Measurements from ENCODE around the gene BCL7B. TPM values are rescaled to one million over a fixed set of nuclear protein-coding genes. Genes with fewer than 3 reads are reported as not detected.
"Not testable (repeated sequence)": the region's sequence is repeated elsewhere in the genome, so short reads cannot be mapped to it uniquely, and the experiment has no call there.

The BCL7B gene
- total and polyA plus RNA-seq, 4 donors: 8.2 to 42.5 (median 26.4) TPM

GRCh38 chr7:73560109-73560835 is 2.8 kb upstream of the BCL7B start:
- Histone ChIP-seq H3K9me3 (ENCODE audit: control insufficient read depth, insufficient read depth, low read length) (no peaks in the 10 kb centered on the region), H3K4me3 (ENCODE audit: low read depth, low read length) (no peak overlapping the region), H3K27ac (ENCODE audit: low read depth, low read length) (no peak overlapping the region), H3K36me3 (ENCODE audit: control insufficient read depth, insufficient read depth, low read length) (peaks cover 3% of the 10 kb centered on the region), H3K27me3 (ENCODE audit: control insufficient read depth, insufficient read depth, low read length) (no peaks in the 10 kb centered on the region), H3K4me1 (ENCODE audit: control insufficient read depth, insufficient read depth, low read length) (peaks cover 20% of the 10 kb centered on the region)
- no peak for DNase-seq (ENCODE audit: low read depth in 4 of 6, low spot score in 6 of 6)
- 70% methylated on average over 10 of the region's 11 CpGs for WGBS (ENCODE audit: insufficient coverage)

GRCh38 chr7:73557108-73557396 is 438 bp downstream of the BCL7B start:
- Histone ChIP-seq H3K9me3 (ENCODE audit: control insufficient read depth, insufficient read depth, low read length) (no peaks in the 10 kb centered on the region), H3K4me1 (ENCODE audit: control insufficient read depth, insufficient read depth, low read length) (peaks cover 20% of the 10 kb centered on the region), H3K36me3 (ENCODE audit: control insufficient read depth, insufficient read depth, low read length) (peaks cover 30% of the 10 kb centered on the region), H3K4me3 (ENCODE audit: low read depth, low read length) (peak overlapping the region; percentile 72), H3K27me3 (ENCODE audit: control insufficient read depth, insufficient read depth, low read length) (no peaks in the 10 kb centered on the region), H3K27ac (ENCODE audit: low read depth, low read length) (peak overlapping the region; percentile 91)
- peak; percentile 64 to 96 (median 78) for DNase-seq (ENCODE audit: low read depth in 4 of 6, low spot score in 6 of 6)
- under 1% methylated on average over 36 of the region's 36 CpGs for WGBS (ENCODE audit: insufficient coverage)

- H3K27ac ChIP-seq (ENCODE audit: low read depth, low read length): peak overlapping the region; percentile 88
- 28% methylated on average over 24 of the region's 28 CpGs for WGBS (ENCODE audit: insufficient coverage)
- peaks cover 36% of the 10 kb centered on the region for H3K36me3 ChIP-seq (ENCODE audit: control insufficient read depth, insufficient read depth, low read length)
- H3K4me1 ChIP-seq (ENCODE audit: control insufficient read depth, insufficient read depth, low read length): peaks cover 20% of the 10 kb centered on the region
- peak overlapping the region; percentile 72 for H3K4me3 ChIP-seq (ENCODE audit: low read depth, low read length)
- DNase-seq (ENCODE audit: low read depth in 4 of 6, low spot score in 6 of 6): no peak
- no peaks in the 10 kb centered on the region for H3K27me3 ChIP-seq (ENCODE audit: control insufficient read depth, insufficient read depth, low read length)
- H3K9me3 ChIP-seq (ENCODE audit: control insufficient read depth, insufficient read depth, low read length): no peaks in the 10 kb centered on the region
Measured at GRCh38 chr7:73556208-73557107, 1.0 kb downstream of the BCL7B start.

- DNase-seq (ENCODE audit: low read depth in 4 of 6, low spot score in 6 of 6): no peak
- H3K36me3 ChIP-seq (ENCODE audit: control insufficient read depth, insufficient read depth, low read length): peaks cover 40% of the 10 kb centered on the region
- no peaks in the 10 kb centered on the region for H3K27me3 ChIP-seq (ENCODE audit: control insufficient read depth, insufficient read depth, low read length)
- WGBS (ENCODE audit: insufficient coverage): 81% methylated on average over 6 of the region's 6 CpGs
- peaks cover 20% of the 10 kb centered on the region for H3K4me1 ChIP-seq (ENCODE audit: control insufficient read depth, insufficient read depth, low read length)
- no peaks in the 10 kb centered on the region for H3K9me3 ChIP-seq (ENCODE audit: control insufficient read depth, insufficient read depth, low read length)
- H3K27ac ChIP-seq (ENCODE audit: low read depth, low read length): no peak overlapping the region
- H3K4me3 ChIP-seq (ENCODE audit: low read depth, low read length): no peak overlapping the region
Measured at GRCh38 chr7:73555411-73555982, 2.0 kb downstream of the BCL7B start.

GRCh38 chr7:73550093-73550492 is 7.4 kb downstream of the BCL7B start:
- not testable (repeated sequence) for H3K4me1 ChIP-seq (ENCODE audit: control insufficient read depth, insufficient read depth, low read length)
- 95% methylated on average over 2 of the region's 5 CpGs for WGBS (ENCODE audit: insufficient coverage)

GRCh38 chr7:73549176-73549575 is 8.3 kb downstream of the BCL7B start:
- H3K4me1 ChIP-seq (ENCODE audit: control insufficient read depth, insufficient read depth, low read length): no peaks in the 10 kb centered on the region
- no peak overlapping the region for H3K27ac ChIP-seq (ENCODE audit: low read depth, low read length)
- WGBS (ENCODE audit: insufficient coverage): no CpG with 5 or more reads among the region's 4 CpGs
- H3K9me3 ChIP-seq (ENCODE audit: control insufficient read depth, insufficient read depth, low read length): no peaks in the 10 kb centered on the region
- no peak for DNase-seq (ENCODE audit: low read depth in 4 of 6, low spot score in 6 of 6)
- H3K36me3 ChIP-seq (ENCODE audit: control insufficient read depth, insufficient read depth, low read length): peaks cover 54% of the 10 kb centered on the region
- H3K4me3 ChIP-seq (ENCODE audit: low read depth, low read length): no peak overlapping the region
- no peaks in the 10 kb centered on the region for H3K27me3 ChIP-seq (ENCODE audit: control insufficient read depth, insufficient read depth, low read length)

More at GRCh38 chr7:73550093-73550492, 7.4 kb downstream of the BCL7B start:
- not testable (repeated sequence) for H3K4me3 ChIP-seq (ENCODE audit: low read depth, low read length); H3K27ac ChIP-seq (ENCODE audit: low read depth, low read length); H3K9me3 ChIP-seq (ENCODE audit: control insufficient read depth, insufficient read depth, low read length); H3K27me3 ChIP-seq (ENCODE audit: control insufficient read depth, insufficient read depth, low read length); DNase-seq (ENCODE audit: low read depth in 4 of 6, low spot score in 6 of 6)
- H3K36me3 ChIP-seq (ENCODE audit: control insufficient read depth, insufficient read depth, low read length): peaks cover 59% of the 10 kb centered on the region

GRCh38 chr7:73547841-73548240 is 9.6 kb downstream of the BCL7B start:
- peaks cover 53% of the 10 kb centered on the region for H3K36me3 ChIP-seq (ENCODE audit: control insufficient read depth, insufficient read depth, low read length)
- H3K27me3 ChIP-seq (ENCODE audit: control insufficient read depth, insufficient read depth, low read length): no peaks in the 10 kb centered on the region
- no peaks in the 10 kb centered on the region for H3K4me1 ChIP-seq (ENCODE audit: control insufficient read depth, insufficient read depth, low read length)
- no peak overlapping the region for H3K4me3 ChIP-seq (ENCODE audit: low read depth, low read length)
- no peak for DNase-seq (ENCODE audit: low read depth in 4 of 6, low spot score in 6 of 6)
- no peaks in the 10 kb centered on the region for H3K9me3 ChIP-seq (ENCODE audit: control insufficient read depth, insufficient read depth, low read length)
- 71% methylated on average over 1 of the region's 9 CpGs for WGBS (ENCODE audit: insufficient coverage)
- H3K27ac ChIP-seq (ENCODE audit: low read depth, low read length): no peak overlapping the region

- no peaks in the 10 kb centered on the region for H3K4me1 ChIP-seq (ENCODE audit: control insufficient read depth, insufficient read depth, low read length)
- H3K27me3 ChIP-seq (ENCODE audit: control insufficient read depth, insufficient read depth, low read length): no peaks in the 10 kb centered on the region
- no peaks in the 10 kb centered on the region for H3K9me3 ChIP-seq (ENCODE audit: control insufficient read depth, insufficient read depth, low read length)
- H3K36me3 ChIP-seq (ENCODE audit: control insufficient read depth, insufficient read depth, low read length): peaks cover 55% of the 10 kb centered on the region
- no peak overlapping the region for H3K4me3 ChIP-seq (ENCODE audit: low read depth, low read length)
- no CpG with 5 or more reads among the region's 2 CpGs for WGBS (ENCODE audit: insufficient coverage)
- H3K27ac ChIP-seq (ENCODE audit: low read depth, low read length): no peak overlapping the region
- DNase-seq (ENCODE audit: low read depth in 4 of 6, low spot score in 6 of 6): no peak
Measured at GRCh38 chr7:73544678-73545077, 12.8 kb downstream of the BCL7B start.

GRCh38 chr7:73541722-73542121 is 15.8 kb downstream of the BCL7B start:
- 99% methylated on average over 10 of the region's 10 CpGs for WGBS (ENCODE audit: insufficient coverage)

More at GRCh38 chr7:73541722-73542121, 15.8 kb downstream of the BCL7B start:
- no peaks in the 10 kb centered on the region for H3K4me1 ChIP-seq (ENCODE audit: control insufficient read depth, insufficient read depth, low read length)
- no peak overlapping the region for H3K4me3 ChIP-seq (ENCODE audit: low read depth, low read length)
- peaks cover 70% of the 10 kb centered on the region for H3K36me3 ChIP-seq (ENCODE audit: control insufficient read depth, insufficient read depth, low read length)
- no peak for DNase-seq (ENCODE audit: low read depth in 4 of 6, low spot score in 6 of 6)
- H3K9me3 ChIP-seq (ENCODE audit: control insufficient read depth, insufficient read depth, low read length): no peaks in the 10 kb centered on the region
- no peak overlapping the region for H3K27ac ChIP-seq (ENCODE audit: low read depth, low read length)
- H3K27me3 ChIP-seq (ENCODE audit: control insufficient read depth, insufficient read depth, low read length): no peaks in the 10 kb centered on the region
